Measurements from ENCODE around the gene STARD13. TPM values are rescaled to one million over a fixed set of nuclear protein-coding genes. Genes with fewer than 3 reads are reported as not detected.
A peak's percentile ranks its signal among the peaks of the same experiment; 100 is the strongest.

Gene STARD13
- total and polyA plus RNA-seq, 4 donors: 2.7 to 15.3 (median 5.7) TPM

- TF ChIP-seq REST (IDR thresholded peaks at IDR 0.05): no peak
- TF ChIP-seq FOXA1 (IDR thresholded peaks at IDR 0.05): no peak
Observed at GRCh38 chr13:33230178-33230881, 55.2 kb downstream of the STARD13 start (continued).

GRCh38 chr13:33229446-33230177 lies 55.9 kb downstream of the STARD13 start:
- Histone ChIP-seq H3K27me3 (ENCODE audit: control insufficient read depth in 4 of 4, insufficient read depth in 4 of 4, low read length in 3 of 4) (no peaks in the 10 kb centered on the region), H3K27ac (ENCODE audit: low read depth in 1 of 2, low read length in 2 of 2) (peak overlapping the region; percentile 23 to 72), H3K36me3 (ENCODE audit: control insufficient read depth in 4 of 4, insufficient read depth in 3 of 4, low read depth in 1 of 4, low read length in 3 of 4) (no peaks in the 10 kb centered on the region), H3K9me3 (ENCODE audit: control insufficient read depth in 4 of 4, low read length in 3 of 4) (no peaks in the 10 kb centered on the region), H3K4me1 (ENCODE audit: control insufficient read depth in 4 of 4, insufficient read depth in 4 of 4, low read length in 3 of 4) (peaks cover 3 to 44% (median 16%) of the 10 kb centered on the region in 4 donors), H3K4me3 (ENCODE audit: low read depth in 1 of 3, low read length in 3 of 3) (no peak overlapping the region), H3K9ac (ENCODE audit: low read depth in 1 of 2, low read length in 2 of 2) (no peak overlapping the region)
- no peak for DNase-seq (ENCODE audit: low spot score)
- 68% methylated on average over 10 of the region's 10 CpGs for WGBS
- TF ChIP-seq YY1 (IDR thresholded peaks at IDR 0.05) (no peak), RXRA (IDR thresholded peaks at IDR 0.05) (no peak), HNF4G (IDR thresholded peaks at IDR 0.05) (no peak), ZBTB33 (IDR thresholded peaks at IDR 0.05) (no peak), GABPA (IDR thresholded peaks at IDR 0.05 in 1 of 2, conservative IDR thresholded peaks at IDR 0.05 in 1 of 2) (no peak), NR2F2 (IDR thresholded peaks at IDR 0.05) (no peak), FOXA1 (IDR thresholded peaks at IDR 0.05) (no peak), REST (IDR thresholded peaks at IDR 0.05) (no peak), JUND (IDR thresholded peaks at IDR 0.05) (no peak)

Data from liver (tissue), 9 donors.